GM23338 (cell line): ENCODE measurements around the gene SHB. TPM values are rescaled to one million over a fixed set of nuclear protein-coding genes. Genes with fewer than 3 reads are reported as not detected.

Experiments
- ATAC-seq: fragments of 200-7000 bp; cut with Tn5 transposase; 3 replicates; pipeline ENCODE4 v1.9.1; 2020
- DNase-seq: peaks from one replicate; pipeline ENCODE4 v3.0.0-alpha.2; 2015; ENCODE audit warnings: low spot score
- H2AFZ ChIP-seq: fragments of 200-600 bp; sonication (generic); 2 replicates; pipeline ENCODE4 v1.8.0; 2016; ENCODE audit warnings: antibody characterized with exemption, mild to moderate bottlenecking, moderate library complexity
- H3F3A ChIP-seq: fragments of 200-600 bp; sonication (generic); replicated peaks from 2 replicates; pipeline ENCODE4 v1.8.0; 2017; ENCODE audit warnings: antibody characterized with exemption, mixed run types, low read depth
- H3K27ac ChIP-seq: fragments of 200-600 bp; sonication (generic); 2 replicates; pipeline ENCODE4 v1.6.1; 2016; ENCODE audit warnings: low read depth
- H3K27me3 ChIP-seq: fragments of 200-600 bp; sonication (generic); 2 replicates; pipeline ENCODE4 v1.8.0; 2016; ENCODE audit warnings: mild to moderate bottlenecking, mixed run types, moderate library complexity; ENCODE audit not compliant: insufficient read depth
- H3K36me3 ChIP-seq: fragments of 200-600 bp; sonication (generic); 2 replicates; pipeline ENCODE4 v1.8.0; 2016; ENCODE audit warnings: mild to moderate bottlenecking; ENCODE audit not compliant: insufficient read depth
- H3K4me1 ChIP-seq: fragments of 200-600 bp; sonication (generic); 2 replicates; pipeline ENCODE4 v1.8.0; 2016; ENCODE audit warnings: mild to moderate bottlenecking, moderate library complexity; ENCODE audit not compliant: insufficient read depth
- H3K4me2 ChIP-seq: fragments of 200-600 bp; sonication (generic); 2 replicates; pipeline ENCODE4 v1.7.1; 2017; ENCODE audit warnings: mixed run types
- H3K4me3 ChIP-seq: fragments of 200-600 bp; sonication (generic); 2 replicates; pipeline ENCODE4 v1.6.1; 2016; ENCODE audit warnings: mixed run types
- H3K79me2 ChIP-seq: fragments of 200-600 bp; sonication (generic); replicated peaks from 2 replicates; pipeline ENCODE4 v1.8.0; 2017; ENCODE audit warnings: mild to moderate bottlenecking; ENCODE audit not compliant: insufficient read depth
- H3K9me2 ChIP-seq: fragments of 200-600 bp; sonication (generic); 2 replicates; pipeline ENCODE4 v1.8.0; 2017; ENCODE audit not compliant: insufficient read depth
- H4K20me1 ChIP-seq: fragments of 200-600 bp; sonication (generic); replicated peaks from 2 replicates; pipeline ENCODE4 v1.8.0; 2017; ENCODE audit warnings: mild to moderate bottlenecking; ENCODE audit not compliant: insufficient read depth
- H3K27ac Mint-ChIP-seq: 2 replicates; pipeline ENCODE4 v1.8.0; 2020; ENCODE audit warnings: inconsistent platforms, mild to moderate bottlenecking, moderate library complexity, mixed read lengths
- H3K27me3 Mint-ChIP-seq: 3 replicates; pipeline ENCODE4 v1.8.0; 2022; ENCODE audit warnings: low read depth, mild to moderate bottlenecking, moderate library complexity, mixed read lengths, inconsistent platforms; ENCODE audit not compliant: insufficient read depth, poor library complexity
- H3K36me3 Mint-ChIP-seq: 3 replicates; pipeline ENCODE4 v1.8.0; 2021; ENCODE audit warnings: low read depth, mild to moderate bottlenecking, inconsistent platforms, moderate library complexity, mixed read lengths
- H3K4me1 Mint-ChIP-seq: 3 replicates; pipeline ENCODE4 v1.8.0; 2020; ENCODE audit warnings: mild to moderate bottlenecking, inconsistent platforms, mixed read lengths
- H3K4me3 Mint-ChIP-seq: 3 replicates; pipeline ENCODE4 v1.8.0; 2021; ENCODE audit warnings: moderate library complexity, mild to moderate bottlenecking, inconsistent platforms, mixed read lengths
- H3K9me3 Mint-ChIP-seq: 3 replicates; pipeline ENCODE4 v1.8.0; 2020; ENCODE audit warnings: moderate library complexity, mild to moderate bottlenecking, inconsistent platforms, mixed read lengths
- ETS1 ChIP-seq: IDR thresholded peaks from 2 replicates; pipeline ENCODE4 v1.6.1; 2016; ENCODE audit warnings: antibody characterized with exemption
- EZH2 ChIP-seq: fragments of 200-600 bp; sonication (generic); IDR thresholded peaks from one replicate; pipeline ENCODE4 v1.8.0; 2017; ENCODE audit warnings: antibody characterized with exemption, mild to moderate bottlenecking, low read depth; ENCODE audit not compliant: unreplicated experiment
- EZH2phosphoT487 ChIP-seq: fragments of 200-600 bp; sonication (generic); IDR thresholded peaks from one replicate; pipeline ENCODE4 v1.8.1; 2018; ENCODE audit warnings: antibody characterized with exemption; ENCODE audit not compliant: unreplicated experiment
- JUNB ChIP-seq: IDR thresholded peaks from one replicate; pipeline ENCODE4 v1.6.1; 2016; ENCODE audit warnings: antibody characterized with exemption; ENCODE audit not compliant: unreplicated experiment
- NANOG ChIP-seq: IDR thresholded peaks from 2 replicates; pipeline ENCODE4 v1.6.1; 2016; ENCODE audit warnings: antibody characterized with exemption, borderline replicate concordance
- POLR2AphosphoS5 ChIP-seq: IDR thresholded peaks from 2 replicates; pipeline ENCODE4 v1.6.1; 2016; ENCODE audit warnings: antibody characterized with exemption, low read depth
- STAT1 ChIP-seq: IDR thresholded peaks from one replicate; pipeline ENCODE4 v1.6.1; 2016; ENCODE audit warnings: antibody characterized with exemption; ENCODE audit not compliant: unreplicated experiment
- ZNF114 ChIP-seq: fragments of 250-450 bp; sonication (Bioruptor Pico); IDR thresholded peaks from 2 replicates; pipeline ENCODE4 v1.5.0; 2020; ENCODE audit warnings: mild to moderate bottlenecking, moderate library complexity
- ZNF462 ChIP-seq: fragments of 250-450 bp; sonication (Bioruptor Pico); IDR thresholded peaks from 2 replicates; pipeline ENCODE4 v1.5.0; 2020; ENCODE audit warnings: mild to moderate bottlenecking, moderate library complexity
- polyA plus RNA-seq: library from polyadenylated mRNA; unstranded; fragments of >200 nt; fragmentation: Nextera tagmentation; extraction: Ambion mirVana; gene quantifications from 2 replicates; pipeline ENCODE4 v1.2.1, GENCODE V29; 2016
- total RNA-seq: library from RNA; depleted of rRNA; stranded (reverse); fragments of >200 nt; shearing (Covaris generic); gene quantifications from 2 replicates; pipeline ENCODE4 v1.2.3, GENCODE V29; 2014

Gene SHB
- total and polyA plus RNA-seq, 2 experiments from 2014 or later, result 1.5 to 14.0 TPM

GRCh38 chr9:37956423-37956820, 112.6 kb downstream of the SHB start (continued):
- TF ChIP-seq ZNF462 (CRISPR knock-in tag) (no peak), STAT1 (no peak)

- Histone ChIP-seq H3K4me2 (no peak overlapping the region), H2AFZ (no peak overlapping the region), H3F3A (no peaks in the 10 kb centered on the region), H4K20me1 (no peaks in the 10 kb centered on the region), H3K36me3 (no peaks in the 10 kb centered on the region), H3K4me3 (no peak overlapping the region), H3K9me2 (no peaks in the 10 kb centered on the region), H3K4me1 (no peaks in the 10 kb centered on the region), H3K79me2 (no peaks in the 10 kb centered on the region), H3K27me3 (no peaks in the 10 kb centered on the region), H3K27ac (no peak overlapping the region)
- Mint-ChIP-seq H3K4me3 (no peak overlapping the region), H3K36me3 (peaks cover 21% of the 10 kb centered on the region; the same call in 2 of the 3 replicates), H3K4me1 (peaks cover under 1% of the 10 kb centered on the region), H3K27me3 (peaks cover 17% of the 10 kb centered on the region), H3K9me3 (no peaks in the 10 kb centered on the region; the same call in 1 of the 3 replicates), H3K27ac (no peak overlapping the region)
- ATAC-seq (no peak), DNase-seq (no peak)
- no peak for TF ChIP-seq ZNF114 (CRISPR knock-in tag)
- no peak for TF ChIP-seq EZH2
- no peak for TF ChIP-seq ETS1
- no peak for TF ChIP-seq ZNF462 (CRISPR knock-in tag)
- no peak for TF ChIP-seq EZH2phosphoT487
- TF ChIP-seq POLR2AphosphoS5, result no peak
- TF ChIP-seq NANOG, result no peak
- no peak for TF ChIP-seq JUNB
Measured at GRCh38 chr9:37955781-37956422, 113.1 kb downstream of the SHB start.
